GM10248 (cell line): Measurements from ENCODE around the gene ENTPD6.

Source experiments
- CTCF ChIA-PET: fragments of 300-600 bp; sonication (Branson Sonifier 250); formaldehyde crosslinking; extraction: SDS; loops from one replicate; lab custom pipeline; 2021; ENCODE audit warnings: antibody characterized with exemption; lab: Yijun Ruan, JAX
- POLR2A ChIA-PET: fragments of 350-650 bp; sonication (Branson Sonifier 250); formaldehyde crosslinking; extraction: SDS; loops from one replicate; lab custom pipeline; 2020; ENCODE audit warnings: antibody characterized with exemption; lab: Yijun Ruan, JAX
- DNase-seq: peaks from one replicate; pipeline ENCODE4 v3.0.0; 2012; ENCODE audit errors: extremely low spot score
- TF ChIP-seq, protein P1 (sequence below): IDR thresholded peaks from 2 replicates; pipeline ENCODE4 v1.5.1; 2012; ENCODE audit warnings: mild to moderate bottlenecking, low read depth; ENCODE audit errors: extremely low read depth, missing control alignments, control extremely low read depth

ENTPD6 gene

DNA sequence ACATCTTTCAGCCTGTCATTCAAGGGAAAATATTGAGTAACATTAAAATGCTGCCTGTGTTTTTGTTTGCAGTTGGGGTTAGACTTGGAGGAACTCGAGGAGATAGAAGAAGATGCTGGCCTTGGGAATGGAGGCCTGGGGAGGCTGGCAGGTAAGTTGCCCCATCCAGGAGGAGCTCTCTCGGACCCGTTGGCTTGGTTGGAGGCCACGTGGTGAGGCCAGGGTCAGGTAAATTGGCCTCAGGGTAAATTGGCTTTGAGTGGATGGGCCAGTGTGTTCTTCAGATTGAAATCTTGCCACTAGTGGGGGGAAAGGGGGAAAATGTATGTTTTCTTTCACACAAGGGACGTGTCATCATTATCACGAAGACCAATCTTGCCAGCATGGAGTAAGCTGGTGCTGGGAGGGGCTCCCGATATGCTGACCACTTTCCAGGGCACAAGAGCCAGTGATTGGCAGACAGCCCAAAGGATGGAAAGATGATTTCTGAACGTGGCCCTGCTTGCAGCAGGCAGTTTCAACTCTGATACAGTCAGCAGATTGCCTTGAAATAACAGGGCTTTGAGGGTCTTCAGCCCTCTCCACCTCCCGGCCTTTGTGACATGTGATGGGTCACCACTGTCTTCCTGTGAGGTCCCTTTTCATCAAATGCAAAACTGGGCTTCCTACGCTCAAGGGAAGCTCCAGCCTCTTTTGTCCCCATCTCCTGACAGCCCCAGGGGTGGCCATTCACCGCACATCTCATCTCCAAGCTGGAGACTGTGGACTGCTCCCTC lies 73.7 kb downstream of the ENTPD6 start:
- DNase-seq = no peak
- TF ChIP-seq, protein P1, sequence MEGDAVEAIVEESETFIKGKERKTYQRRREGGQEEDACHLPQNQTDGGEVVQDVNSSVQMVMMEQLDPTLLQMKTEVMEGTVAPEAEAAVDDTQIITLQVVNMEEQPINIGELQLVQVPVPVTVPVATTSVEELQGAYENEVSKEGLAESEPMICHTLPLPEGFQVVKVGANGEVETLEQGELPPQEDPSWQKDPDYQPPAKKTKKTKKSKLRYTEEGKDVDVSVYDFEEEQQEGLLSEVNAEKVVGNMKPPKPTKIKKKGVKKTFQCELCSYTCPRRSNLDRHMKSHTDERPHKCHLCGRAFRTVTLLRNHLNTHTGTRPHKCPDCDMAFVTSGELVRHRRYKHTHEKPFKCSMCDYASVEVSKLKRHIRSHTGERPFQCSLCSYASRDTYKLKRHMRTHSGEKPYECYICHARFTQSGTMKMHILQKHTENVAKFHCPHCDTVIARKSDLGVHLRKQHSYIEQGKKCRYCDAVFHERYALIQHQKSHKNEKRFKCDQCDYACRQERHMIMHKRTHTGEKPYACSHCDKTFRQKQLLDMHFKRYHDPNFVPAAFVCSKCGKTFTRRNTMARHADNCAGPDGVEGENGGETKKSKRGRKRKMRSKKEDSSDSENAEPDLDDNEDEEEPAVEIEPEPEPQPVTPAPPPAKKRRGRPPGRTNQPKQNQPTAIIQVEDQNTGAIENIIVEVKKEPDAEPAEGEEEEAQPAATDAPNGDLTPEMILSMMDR = no peak
- POLR2A ChIA-PET = no interaction called here
- CTCF ChIA-PET = no interaction called here

DNA sequence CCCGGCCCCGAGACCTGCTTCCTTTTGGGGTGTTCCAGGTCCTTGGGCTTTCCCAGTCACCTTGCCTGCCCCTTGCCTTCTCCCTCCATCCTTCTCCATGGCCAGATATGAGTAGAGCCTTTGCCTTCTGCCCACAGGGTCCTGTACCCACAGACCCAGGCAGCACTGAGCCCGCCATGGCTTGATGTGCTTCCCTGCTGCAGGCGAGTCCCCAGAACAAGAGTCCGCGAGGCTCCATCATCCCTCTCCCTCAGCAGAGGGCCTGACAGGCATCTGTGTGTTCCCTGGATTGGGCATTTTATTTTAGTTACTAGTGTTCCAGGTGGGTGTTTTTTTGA lies 74.3 kb downstream of the ENTPD6 start:
- DNase-seq = no peak
- CTCF ChIA-PET = no interaction called here
- TF ChIP-seq, protein P1 = no peak
- POLR2A ChIA-PET = no interaction called here

DNA sequence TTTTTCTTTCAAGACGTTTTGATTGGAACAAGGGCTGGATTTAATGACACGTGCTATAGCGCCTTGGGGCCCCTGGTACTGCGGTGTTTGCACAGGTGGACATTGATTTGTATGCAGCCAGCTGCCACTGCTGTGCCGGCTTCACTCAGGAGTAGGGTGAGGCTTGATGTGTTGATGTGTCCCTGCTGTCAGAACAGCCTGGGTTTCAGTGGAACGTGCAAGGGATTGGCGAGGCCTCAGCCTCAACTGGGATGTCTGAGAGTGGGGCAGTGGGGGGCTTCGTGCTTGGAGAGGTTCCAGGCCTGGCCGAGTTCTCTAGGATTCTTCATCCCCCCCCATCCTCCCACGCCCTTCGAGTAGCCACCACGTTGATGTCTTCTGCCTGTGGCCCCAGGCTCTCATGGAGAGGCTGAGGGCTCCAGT lies 75.3 kb downstream of the ENTPD6 start:
- DNase-seq = no peak
- ChIA-PET POLR2A (no interaction called here), CTCF (no interaction called here)
- TF ChIP-seq, protein P1 = no peak

DNA sequence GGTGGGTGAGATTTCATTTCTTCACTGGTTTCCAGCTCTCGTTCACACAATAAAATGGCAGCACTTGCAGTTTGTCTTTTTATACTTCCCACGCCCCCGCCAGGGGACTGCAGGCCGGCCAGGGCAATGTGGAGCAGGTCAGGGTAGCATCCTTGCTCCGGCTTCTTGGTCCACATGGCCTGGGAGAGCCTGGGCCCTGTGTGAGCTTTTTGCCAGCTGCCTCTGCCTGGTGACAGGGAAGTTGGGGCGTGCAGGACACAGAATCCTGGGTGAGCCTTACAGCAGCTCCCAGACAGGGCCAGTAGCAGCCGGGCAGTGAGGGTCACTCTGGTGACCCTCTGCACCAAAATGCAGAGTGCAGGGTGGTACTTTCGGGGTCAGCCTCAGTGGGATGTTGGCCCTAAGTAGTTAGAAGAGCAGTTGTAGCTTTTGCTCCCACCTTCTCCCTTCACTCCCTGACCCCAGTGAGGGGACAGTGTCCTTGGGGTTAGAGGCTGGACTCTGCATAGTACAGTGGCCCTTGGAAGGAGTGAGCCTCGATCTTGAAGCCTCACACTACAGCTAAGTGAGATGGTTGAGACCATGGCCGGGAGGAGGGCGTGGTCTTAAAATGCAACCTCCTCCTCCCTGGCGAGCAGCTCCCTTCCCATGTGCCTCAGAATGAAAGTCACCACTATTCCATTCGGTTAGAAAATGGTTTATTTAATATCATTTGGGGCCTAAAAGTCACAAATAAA lies 76.1 kb downstream of the ENTPD6 start:
- TF ChIP-seq, protein P1 = no peak
- CTCF ChIA-PET = interaction anchor here (1.6 kb wide), 1 partner anchor 17 kb away, joined by 8 read pairs; no protein-coding TSS in a partner anchor
- POLR2A ChIA-PET = no interaction called here
- no peak for DNase-seq

DNA sequence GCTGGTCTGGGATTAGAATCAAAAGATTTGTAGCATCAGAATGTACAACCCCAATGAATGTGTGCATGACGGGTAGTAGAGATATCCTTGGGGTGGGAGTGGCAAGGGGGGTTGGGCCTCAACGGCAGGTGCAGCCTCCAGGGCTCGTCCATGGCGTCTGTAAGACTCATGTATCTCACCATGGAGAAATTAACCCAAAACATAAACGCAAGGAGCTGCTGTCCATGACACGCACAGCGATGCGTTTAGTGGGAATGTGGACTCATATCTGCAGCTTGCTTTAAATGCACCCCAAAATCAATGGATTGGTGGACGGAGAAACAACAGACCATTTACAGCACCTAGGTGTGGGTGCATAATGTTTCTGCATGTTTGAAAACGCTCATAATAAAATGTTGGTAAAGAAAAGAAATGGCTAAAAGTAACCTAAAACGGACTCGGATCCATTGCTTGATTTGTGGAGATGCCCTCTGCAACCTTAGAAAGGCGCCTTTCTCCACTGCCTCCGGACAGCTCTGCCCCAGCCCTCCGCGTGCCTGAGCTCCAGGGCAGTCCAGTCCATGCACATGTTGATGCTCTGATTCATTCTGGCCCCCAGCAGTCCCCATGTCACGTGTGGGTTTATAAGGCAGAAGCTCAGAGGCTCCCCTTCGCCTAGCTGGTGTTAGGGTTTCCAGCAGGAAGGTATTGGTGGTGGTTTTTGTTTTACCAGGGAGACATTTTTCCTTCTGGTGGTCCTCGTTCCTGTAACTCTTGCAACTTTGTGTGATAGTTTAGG lies 76.9 kb downstream of the ENTPD6 start:
- TF ChIP-seq, protein P1 = no peak
- DNase-seq = no peak
- CTCF ChIA-PET = interaction anchor here (1.0 to 1.6 kb wide), 2 partner anchors 11 to 16 kb away, joined by 5 to 8 read pairs; no protein-coding TSS in a partner anchor
- POLR2A ChIA-PET = no interaction called here

DNA sequence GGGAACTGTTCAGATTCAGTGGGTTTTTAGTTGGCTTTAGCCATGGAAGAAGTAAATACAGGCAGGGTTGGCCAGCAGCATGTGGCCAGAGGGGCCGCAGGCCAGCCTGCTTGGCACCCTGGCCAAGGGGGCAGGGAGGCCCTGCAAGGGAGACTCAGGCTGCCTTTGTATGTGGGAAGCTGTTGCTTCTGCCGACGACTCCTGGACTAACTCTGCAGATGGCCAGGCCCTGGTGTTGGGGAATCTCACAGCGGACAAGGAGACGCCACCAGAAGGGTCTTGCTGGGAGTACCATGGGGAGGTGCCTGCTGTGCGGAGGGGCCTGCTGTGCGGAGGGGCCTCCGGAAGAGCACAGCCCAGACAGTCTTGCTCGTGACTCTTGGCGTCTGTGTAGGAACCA lies 77.5 kb downstream of the ENTPD6 start:
- POLR2A ChIA-PET = no interaction called here

More for the DNA sequence above, 77.5 kb downstream of the ENTPD6 start:
- TF ChIP-seq, protein P1 = no peak
- no peak for DNase-seq
- CTCF ChIA-PET = interaction anchor here (1.0 to 1.6 kb wide), 2 partner anchors 11 to 16 kb away, joined by 5 to 8 read pairs; no protein-coding TSS in a partner anchor
